ENCODE results near the gene GEMIN7. TPM values are rescaled to one million over a fixed set of nuclear protein-coding genes. Genes with fewer than 3 reads are reported as not detected.

GEMIN7 gene
- total and polyA plus RNA-seq, 2 experiments from 2014 or later: 49.6 to 90.5 TPM

- Histone ChIP-seq H3K36me3 (ENCODE audit: insufficient read depth) (peaks cover 20% of the 10 kb centered on the region; the same call in 1 of the 2 replicates), H3F3A (replicated peaks; ENCODE audit: low read depth) (peaks cover 16% of the 10 kb centered on the region), H4K20me1 (replicated peaks; ENCODE audit: insufficient read depth) (peaks cover 29% of the 10 kb centered on the region), H3K4me2 (peak within 1 kb of the TSS; percentile 93), H3K9me2 (ENCODE audit: insufficient read depth) (no peaks in the 10 kb centered on the region), H3K4me1 (ENCODE audit: insufficient read depth) (peaks cover 6% of the 10 kb centered on the region), H3K79me2 (replicated peaks; ENCODE audit: insufficient read depth) (peaks cover 43% of the 10 kb centered on the region), H3K4me3 (peak within 1 kb of the TSS; percentile 100), H3K27ac (ENCODE audit: low read depth) (peak within 1 kb of the TSS; percentile 81), H2AFZ (0 out of 2 replicates have a peak within 1 kb of the TSS, but pooled peaks have one; percentile 81), H3K27me3 (ENCODE audit: insufficient read depth) (no peaks in the 10 kb centered on the region)
- peak within 1 kb of the TSS; percentile 92 for H3K4me3 Mint-ChIP-seq
- peaks cover 10% of the 10 kb centered on the region for H3K4me1 Mint-ChIP-seq
- peaks cover 9% of the 10 kb centered on the region for H3K27me3 Mint-ChIP-seq (ENCODE audit: insufficient read depth, low read depth, poor library complexity)
- ATAC-seq: peak; percentile 98
- H3K27ac Mint-ChIP-seq: peak within 1 kb of the TSS; percentile 83
- DNase-seq (ENCODE audit: low spot score): peak; percentile 96
- TF ChIP-seq CREB1 (CRISPR knock-in tag; IDR thresholded peaks at IDR 0.05; ENCODE audit: low read depth): peak; percentile 62
- peak; percentile 93 for TF ChIP-seq POLR2AphosphoS5 (IDR thresholded peaks at IDR 0.05; ENCODE audit: low read depth)
- TF ChIP-seq NANOG (IDR thresholded peaks at IDR 0.05; ENCODE audit: borderline replicate concordance): no peak
- TF ChIP-seq ETS1 (IDR thresholded peaks at IDR 0.05): peak; percentile 83
- no peak for TF ChIP-seq JUNB (IDR thresholded peaks at IDR 0.05; ENCODE audit: unreplicated experiment)
- peaks cover 41% of the 10 kb centered on the region for H3K36me3 Mint-ChIP-seq (ENCODE audit: low read depth)
- no peaks in the 10 kb centered on the region for H3K9me3 Mint-ChIP-seq
Measured at GRCh38 chr19:45038931-45039893, 39.8 kb upstream of the GEMIN7 start, which contains the start of gene CLASRP. Gene CLASRP (plus strand): TSS chr19:45039045. CDS start chr19:45040213, 1,168 bp downstream.

GRCh38 chr19:45040059-45040771 lies 38.8 kb upstream of the GEMIN7 start:
- Histone ChIP-seq H3K27me3 (ENCODE audit: insufficient read depth) (no peaks in the 10 kb centered on the region), H4K20me1 (replicated peaks; ENCODE audit: insufficient read depth) (peaks cover 29% of the 10 kb centered on the region), H3K36me3 (ENCODE audit: insufficient read depth) (peaks cover 20% of the 10 kb centered on the region; the same call in 1 of the 2 replicates), H3K27ac (ENCODE audit: low read depth) (no peak overlapping the region), H3K4me2 (peak overlapping the region; percentile 93), H3K79me2 (replicated peaks; ENCODE audit: insufficient read depth) (peaks cover 53% of the 10 kb centered on the region), H2AFZ (no peak overlapping the region), H3K4me1 (ENCODE audit: insufficient read depth) (peaks cover 6% of the 10 kb centered on the region), H3K9me2 (ENCODE audit: insufficient read depth) (no peaks in the 10 kb centered on the region), H3K4me3 (peak overlapping the region; percentile 100), H3F3A (replicated peaks; ENCODE audit: low read depth) (peaks cover 20% of the 10 kb centered on the region)
- Mint-ChIP-seq H3K4me1 (peaks cover 10% of the 10 kb centered on the region), H3K9me3 (no peaks in the 10 kb centered on the region), H3K4me3 (peak overlapping the region; percentile 92), H3K36me3 (ENCODE audit: low read depth) (peaks cover 50% of the 10 kb centered on the region), H3K27me3 (ENCODE audit: insufficient read depth, low read depth, poor library complexity) (peaks cover 9% of the 10 kb centered on the region), H3K27ac (no peak overlapping the region)
- ATAC-seq (no peak), DNase-seq (ENCODE audit: low spot score) (no peak)
- TF ChIP-seq NANOG (IDR thresholded peaks at IDR 0.05; ENCODE audit: borderline replicate concordance) (no peak), REST (IDR thresholded peaks at IDR 0.05; ENCODE audit: unreplicated experiment) (no peak), EZH2 (IDR thresholded peaks at IDR 0.05; ENCODE audit: low read depth, unreplicated experiment) (no peak), ZNF114 (CRISPR knock-in tag; IDR thresholded peaks at IDR 0.05) (no peak), CTCF (conservative IDR thresholded peaks at IDR 0.05; ENCODE audit: low read depth in 2 of 2) (no peak), STAT1 (IDR thresholded peaks at IDR 0.05; ENCODE audit: unreplicated experiment) (no peak), JUNB (IDR thresholded peaks at IDR 0.05; ENCODE audit: unreplicated experiment) (no peak), ETS1 (IDR thresholded peaks at IDR 0.05) (no peak)

All from GM23338 (cell line).